ENCODE measurements around the gene SIX1.
A peak's percentile ranks its signal among the peaks of the same experiment; 100 is the strongest.

GRCh38 chr14:60647081-60647836, 2.0 kb downstream of the SIX1 start:
- TF ChIP-seq CTCF (conservative IDR thresholded peaks at IDR 0.05 in 1 of 2, IDR thresholded peaks at IDR 0.05 in 1 of 2; ENCODE audit: extremely low read depth in 1 of 2, insufficient read depth in 1 of 2, low read depth in 1 of 2, low read length in 2 of 2) (no peak), EZH2 (IDR thresholded peaks at IDR 0.05; ENCODE audit: borderline replicate concordance, low read length) (peak; percentile 61)

All from mammary epithelial cell (primary cell).